Heart right ventricle (tissue), 16 donors: ENCODE measurements around the gene LYST. TPM values are rescaled to one million over a fixed set of nuclear protein-coding genes. Genes with fewer than 3 reads are reported as not detected.

ENCODE experiments used
- ATAC-seq, 8 donors: fragments of 200-7000 bp; cut with Tn5 transposase; one replicate each; pipeline ENCODE4 v1.9.1; 2020; ENCODE audit warnings: mild to moderate bottlenecking in 8 of 8, moderate library complexity in 8 of 8, moderate number of reproducible peaks in 1 of 8
- DNase-seq, 2 donors: peaks; one replicate each; pipeline ENCODE4 v3.0.0-alpha.2; 2020
- H3K27ac ChIP-seq, 10 donors: fragments of 200-600 bp; sonication (generic) in 2 of 10; one replicate each; pipeline versions ENCODE4 v1.5.0 to v1.8.0; 2020 to 2022; ENCODE audit warnings: mild to moderate bottlenecking in 3 of 10
- H3K27me3 ChIP-seq, 7 donors: fragments of 200-600 bp; one replicate each; pipeline ENCODE4 v1.8.0; 2021 to 2022; ENCODE audit warnings: mild to moderate bottlenecking in 2 of 7
- H3K36me3 ChIP-seq, 9 donors: fragments of 200-600 bp; sonication (generic) in 1 of 9; one replicate each; pipeline versions ENCODE4 v1.5.0 to v1.8.0; 2020 to 2022; ENCODE audit warnings: mild to moderate bottlenecking in 2 of 9
- H3K4me1 ChIP-seq, 9 donors: fragments of 200-600 bp; sonication (generic) in 1 of 9; one replicate each; pipeline versions ENCODE4 v1.5.0 to v1.8.0; 2020 to 2022; ENCODE audit warnings: mild to moderate bottlenecking in 4 of 9
- H3K4me3 ChIP-seq, 10 donors: fragments of 200-600 bp; sonication (generic) in 2 of 10; one replicate each; pipeline versions ENCODE4 v1.5.0 to v1.8.0; 2020 to 2022; ENCODE audit warnings: mild to moderate bottlenecking in 7 of 10, moderate library complexity in 2 of 10
- H3K9me3 ChIP-seq, 11 donors: fragments of 200-600 bp in 10 of 11; sonication (generic) in 2 of 11; one replicate each; pipeline versions ENCODE4 v1.5.0 to v1.8.0; 2013 to 2022; ENCODE audit warnings: mild to moderate bottlenecking in 2 of 11, control low read depth in 1 of 11, moderate library complexity in 1 of 11
- CTCF ChIP-seq, 9 donors: fragments of 200-600 bp; sonication (generic) in 2 of 9; IDR thresholded peaks; one replicate each; pipeline versions ENCODE4 v1.5.0 to v1.8.0; 2021 to 2022; ENCODE audit warnings: antibody characterized with exemption in 9 of 9, mild to moderate bottlenecking in 5 of 9, moderate library complexity in 1 of 9
- WGBS, 2 donors: extraction: QIAGEN DNeasy Blood & Tissue Kit; methylation state at CpG; one replicate each; pipeline ENCODE4 v1.1.7; 2013; ENCODE audit warnings: inconsistent platforms in 1 of 2; 5-methylcytosine and 5-hydroxymethylcytosine counted together
- intact Hi-C, 10 donors: fragments of 100-400 bp; cut with DNase I; formaldehyde crosslinking; loops; one replicate each; pipeline versions ENCODE4 v1.11.1 to v1.14.2; 2022
- polyA plus RNA-seq, 2 donors: library from polyadenylated mRNA; stranded (reverse); fragments of 200-250 nt; gene quantifications; one replicate each; pipeline ENCODE4 v1.2.3, GENCODE V29; 2013
- total RNA-seq, 10 donors: library from RNA; stranded (reverse); fragmentation: NEBNext Ultra II Directional in 3 of 10; extraction: Animal tissue kit (Norgen Biotek cat#: 25700) in 3 of 10; gene quantifications; one replicate each; pipeline versions ENCODE4 v1.2.1 to v1.2.4, GENCODE V29; 2021 to 2023
- donor health status: Arrhythmogenic right ventricular cardiomyopathy.
- donor health status: ischemic (EF 13 %, LVEDD 7.1; RV severe dilation, severe dysfunction).
- donor health status: healthy with polysubstance abuse.
- donor health status: DM: no; HTN: yes; CAD: no.
- donor health status: DM: no; HTN: no; CAD: no.
- donor health status: ischemic (EF 25% LVEDD 6.9; RV normal size, moderate dysfunction).
- donor health status: ischemic (EF 25% LVEDD 5.7; RV mildly dilated, moderate dysfunction).
- donor health status: healthy.
- donor health status: DM: yes; HTN: yes; CAD: no.
- donor health status: Ischemic cardiomyopathy.
- donor health status: ischemic (EF 35%, LVEDD 5.7; RV mildly dilated, moderate dysfunction).
- donor health status: nonischemic (EF 11% LVEDD 7.7; RV severe dilation, severe dysfunction).
- donor health status: DM: yes; HTN: yes; CAD: no.
- donor health status: PGD.
- donor health status: ischemic (EF 29% LVEDD 5.4; RV normal size, mild dysfunction).
- donor health status: nonischemic (EF 23%, LVEDD 6.1; RV moderate dilation, normal function).

Gene LYST
- total and polyA plus RNA-seq, 12 donors = 3.3 to 13.6 (median 10.5) TPM

- WGBS, 2 donors = 71 to 77% methylated on average over 7 of the region's 7 CpGs
- TF ChIP-seq CTCF (IDR thresholded peaks at IDR 0.05) = no peak
- ATAC-seq (peak in 2 of 8 donors; percentile 18 to 55), DNase-seq (no peak)
- Histone ChIP-seq H3K4me1 (peaks cover 0 to 29% (median 0%) of the 10 kb centered on the region in 9 donors), H3K9me3 (no peaks in the 10 kb centered on the region), H3K4me3 (no peak overlapping the region), H3K27ac (no peak overlapping the region), H3K27me3 (no peaks in the 10 kb centered on the region), H3K36me3 (no peaks in the 10 kb centered on the region)
- intact Hi-C loops = no loop called here
These were observed 36.2 kb upstream of the LYST start for GRCh38 chr1:235902677-235903542.

GRCh38 chr1:235901461-235901860, 34.8 kb upstream of the LYST start:
- H3K27ac ChIP-seq = no peak overlapping the region
- peaks cover 0 to 29% (median 0%) of the 10 kb centered on the region in 9 donors for H3K4me1 ChIP-seq
- ATAC-seq = no peak
- intact Hi-C loops = no loop called here
- no peaks in the 10 kb centered on the region for H3K36me3 ChIP-seq
- H3K27me3 ChIP-seq = no peaks in the 10 kb centered on the region
- no peak for TF ChIP-seq CTCF (IDR thresholded peaks at IDR 0.05)
- no peak overlapping the region for H3K4me3 ChIP-seq
- WGBS, 2 donors = 67 to 79% methylated on average over 2 of the region's 2 CpGs
- no peaks in the 10 kb centered on the region for H3K9me3 ChIP-seq
- no peak for DNase-seq

- ATAC-seq = no peak
- Histone ChIP-seq H3K36me3 (no peaks in the 10 kb centered on the region), H3K27ac (no peak overlapping the region), H3K27me3 (no peaks in the 10 kb centered on the region), H3K4me3 (no peak overlapping the region), H3K9me3 (no peaks in the 10 kb centered on the region), H3K4me1 (peaks cover 0 to 34% (median 0%) of the 10 kb centered on the region in 9 donors)
- intact Hi-C loops = no loop called here
- TF ChIP-seq CTCF (IDR thresholded peaks at IDR 0.05) = no peak
- DNase-seq = no peak
- 60 to 79% methylated on average over 3 of the region's 3 CpGs for WGBS, 2 donors
These were observed 31.4 kb upstream of the LYST start for GRCh38 chr1:235898126-235898525.

- ATAC-seq (no peak), DNase-seq (no peak)
- Histone ChIP-seq H3K27ac (peak overlapping the region in 1 of 10 donors; percentile 85), H3K9me3 (no peaks in the 10 kb centered on the region), H3K27me3 (no peaks in the 10 kb centered on the region), H3K4me1 (peaks cover 0 to 23% (median 0%) of the 10 kb centered on the region in 9 donors), H3K36me3 (no peaks in the 10 kb centered on the region), H3K4me3 (no peak overlapping the region)
- intact Hi-C loops = no loop called here
- WGBS, 2 donors = 96 to 99% methylated on average over 2 of the region's 2 CpGs
- TF ChIP-seq CTCF (IDR thresholded peaks at IDR 0.05) = no peak
These were observed 27.1 kb upstream of the LYST start for GRCh38 chr1:235893840-235894239.
